Amniotic stem cell (primary cell): ENCODE data around the gene ZNF827.

ENCODE experiments used
- DNase-seq: peaks from one replicate; lab custom pipeline; 2025; lab: John Stamatoyannopoulos, UW

Gene ZNF827

DNA sequence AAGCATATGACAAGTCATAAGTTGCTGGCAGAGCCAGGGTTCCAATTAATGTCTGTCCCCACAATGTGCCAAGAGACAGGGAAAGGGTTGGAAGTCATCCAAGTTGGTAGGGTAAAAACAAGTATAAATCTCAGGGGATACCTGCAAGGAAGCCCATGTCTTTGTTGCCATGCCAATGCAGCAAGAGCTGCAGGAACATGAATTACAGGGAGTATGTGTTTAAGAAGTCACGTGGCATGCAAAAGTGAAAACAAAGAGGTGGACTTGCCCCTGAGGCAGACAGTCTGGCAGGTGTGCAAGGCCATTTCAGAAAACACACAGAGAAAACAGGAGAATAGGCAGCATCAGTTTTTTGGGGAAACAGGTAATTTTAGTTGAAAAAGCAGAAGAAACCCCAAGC is 229.3 kb downstream of the ZNF827 start:
- DNase-seq = no peak
